Neutrophil (primary cell): Measurements from ENCODE around the gene LACC1.

Source experiments
- H3K27ac ChIP-seq: fragments of 200-600 bp; sonication (generic); 2 replicates; pipeline ENCODE4 v1.5.1; 2016; ENCODE audit warnings: mild to moderate bottlenecking, moderate library complexity
- H3K27me3 ChIP-seq: fragments of 200-600 bp; sonication (generic); 2 replicates; pipeline ENCODE4 v1.6.0; 2016; ENCODE audit warnings: mild to moderate bottlenecking
- H3K36me3 ChIP-seq: fragments of 200-600 bp; sonication (generic); 2 replicates; pipeline ENCODE4 v1.5.1; 2017
- H3K4me1 ChIP-seq, 2 experiments: fragments of 200-600 bp in 1 of 2; sonication (generic) in 1 of 2; 1 replicate in 1 of 2; 2 replicates in 1 of 2; pipeline versions ENCODE4 v1.5.1 to v1.6.1; 2013 to 2016; ENCODE audit warnings: low read depth in 1 of 2, low read length in 1 of 2, mild to moderate bottlenecking in 1 of 2, moderate library complexity in 1 of 2; ENCODE audit not compliant: control insufficient read depth in 1 of 2, insufficient read depth in 1 of 2
- H3K4me3 ChIP-seq, 2 experiments: fragments of 200-600 bp in 1 of 2; sonication (generic) in 1 of 2; 1 replicate in 1 of 2; 2 replicates in 1 of 2; pipeline ENCODE4 v1.5.1; 2013 to 2016; ENCODE audit warnings: low read depth in 1 of 2, low read length in 1 of 2, mild to moderate bottlenecking in 1 of 2, moderate library complexity in 1 of 2
- H3K9me3 ChIP-seq: fragments of 200-600 bp; sonication (generic); 2 replicates; pipeline ENCODE4 v1.5.1; 2016
- CTCF ChIP-seq: fragments of 200-600 bp; sonication (generic); IDR thresholded peaks from 2 replicates; pipeline ENCODE4 v1.5.1; 2016; ENCODE audit warnings: antibody characterized with exemption

The LACC1 gene

GRCh38 chr13:43905435-43906031 is 25.8 kb downstream of the LACC1 start:
- no peak overlapping the region for H3K4me3 ChIP-seq
- H3K27me3 ChIP-seq, result no peaks in the 10 kb centered on the region
- no peak overlapping the region for H3K27ac ChIP-seq
- H3K36me3 ChIP-seq, result no peaks in the 10 kb centered on the region
- no peaks in the 10 kb centered on the region for H3K9me3 ChIP-seq
- TF ChIP-seq CTCF, result peak; percentile 62
- H3K4me1 ChIP-seq, result no peaks in the 10 kb centered on the region

GRCh38 chr13:43908156-43909126 is 28.7 kb downstream of the LACC1 start:
- Histone ChIP-seq H3K4me3 (no peak overlapping the region), H3K27ac (no peak overlapping the region), H3K36me3 (no peaks in the 10 kb centered on the region), H3K27me3 (no peaks in the 10 kb centered on the region), H3K9me3 (no peaks in the 10 kb centered on the region), H3K4me1 (no peaks in the 10 kb centered on the region)
- no peak for TF ChIP-seq CTCF

GRCh38 chr13:43910856-43911255 is 31.2 kb downstream of the LACC1 start:
- no peak overlapping the region for H3K4me3 ChIP-seq
- no peaks in the 10 kb centered on the region for H3K4me1 ChIP-seq
- no peaks in the 10 kb centered on the region for H3K36me3 ChIP-seq
- H3K9me3 ChIP-seq, result no peaks in the 10 kb centered on the region
- no peaks in the 10 kb centered on the region for H3K27me3 ChIP-seq
- no peak overlapping the region for H3K27ac ChIP-seq
- TF ChIP-seq CTCF, result no peak

- TF ChIP-seq CTCF, result no peak
- no peak overlapping the region for H3K27ac ChIP-seq
- H3K36me3 ChIP-seq, result no peaks in the 10 kb centered on the region
- no peaks in the 10 kb centered on the region for H3K4me1 ChIP-seq
- no peaks in the 10 kb centered on the region for H3K9me3 ChIP-seq
- H3K4me3 ChIP-seq, result no peak overlapping the region
- H3K27me3 ChIP-seq, result no peaks in the 10 kb centered on the region
Measured at GRCh38 chr13:43911278-43911677, 31.6 kb downstream of the LACC1 start.

- H3K27ac ChIP-seq, result no peak overlapping the region
- H3K9me3 ChIP-seq, result no peaks in the 10 kb centered on the region
- no peaks in the 10 kb centered on the region for H3K36me3 ChIP-seq
- H3K4me1 ChIP-seq, result no peaks in the 10 kb centered on the region
- H3K4me3 ChIP-seq, result no peak overlapping the region
- no peak for TF ChIP-seq CTCF
- H3K27me3 ChIP-seq, result peaks cover 2% of the 10 kb centered on the region
Measured at GRCh38 chr13:43911871-43912270, 32.2 kb downstream of the LACC1 start.
